H9 (cell line): ENCODE data around the gene FSIP1. TPM values are rescaled to one million over a fixed set of nuclear protein-coding genes. Genes with fewer than 3 reads are reported as not detected.

Source experiments
- DNase-seq: peaks from one replicate; pipeline ENCODE4 v3.0.0-alpha.2; 2017
- H2AFZ ChIP-seq: one replicate; pipeline ENCODE4 v1.6.1; 2013; ENCODE audit warnings: mild to moderate bottlenecking, low read length, control low read depth, moderate library complexity
- H2AK5ac ChIP-seq: 2 replicates; pipeline ENCODE4 v1.6.1; 2013; ENCODE audit warnings: low read length, control low read depth, mixed read lengths; ENCODE audit not compliant: insufficient read length
- H2BK120ac ChIP-seq: one replicate; pipeline ENCODE4 v1.6.1; 2013; ENCODE audit warnings: low read depth, mild to moderate bottlenecking, low read length, control low read depth, inconsistent platforms; ENCODE audit not compliant: poor library complexity, severe bottlenecking
- H2BK12ac ChIP-seq: 2 replicates; pipeline ENCODE4 v1.6.1; 2013; ENCODE audit warnings: low read length, control low read depth, mixed read lengths, low read depth; ENCODE audit not compliant: insufficient read length
- H2BK15ac ChIP-seq: 2 replicates; pipeline ENCODE4 v1.6.1; 2013; ENCODE audit warnings: low read depth, low read length, control low read depth
- H2BK20ac ChIP-seq: one replicate; pipeline ENCODE4 v1.6.1; 2013; ENCODE audit warnings: low read depth, mild to moderate bottlenecking, low read length, control low read depth, inconsistent platforms; ENCODE audit not compliant: poor library complexity, severe bottlenecking
- H2BK5ac ChIP-seq: 2 replicates; pipeline ENCODE4 v1.6.1; 2013; ENCODE audit warnings: low read length, control low read depth, mixed read lengths; ENCODE audit not compliant: insufficient read length
- H3K14ac ChIP-seq: 2 replicates; pipeline ENCODE4 v1.6.1; 2013; ENCODE audit warnings: low read length, control low read depth; ENCODE audit not compliant: insufficient read depth
- H3K18ac ChIP-seq: 2 replicates; pipeline ENCODE4 v1.6.1; 2013; ENCODE audit warnings: low read depth, mild to moderate bottlenecking, mixed read lengths, low read length, control low read depth; ENCODE audit not compliant: insufficient read length
- H3K23ac ChIP-seq: 2 replicates; pipeline ENCODE4 v1.6.1; 2013; ENCODE audit warnings: low read length, control low read depth, mixed read lengths, low read depth; ENCODE audit not compliant: insufficient read length
- H3K23me2 ChIP-seq: 2 replicates; pipeline ENCODE4 v1.6.1; 2013; ENCODE audit warnings: low read depth, mild to moderate bottlenecking, mixed read lengths, low read length, control low read depth; ENCODE audit not compliant: insufficient read length, poor library complexity, severe bottlenecking
- H3K27ac ChIP-seq: 2 replicates; pipeline ENCODE4 v1.5.1; 2013; ENCODE audit warnings: low read length, control low read depth, mixed read lengths, low read depth; ENCODE audit not compliant: insufficient read length
- H3K27me3 ChIP-seq: 2 replicates; pipeline ENCODE4 v1.6.1; 2013; ENCODE audit warnings: low read length, control low read depth, inconsistent platforms; ENCODE audit not compliant: insufficient read depth
- H3K4ac ChIP-seq: 2 replicates; pipeline ENCODE4 v1.6.1; 2013; ENCODE audit warnings: low read depth, mild to moderate bottlenecking, control low read depth, inconsistent platforms, low read length, moderate library complexity
- H3K4me1 ChIP-seq: 2 replicates; pipeline ENCODE4 v1.6.1; 2013; ENCODE audit warnings: low read length, control low read depth, inconsistent platforms; ENCODE audit not compliant: insufficient read depth
- H3K4me2 ChIP-seq: 2 replicates; pipeline ENCODE4 v1.6.1; 2013; ENCODE audit warnings: low read length, control low read depth, mixed read lengths; ENCODE audit not compliant: insufficient read length, insufficient read depth
- H3K56ac ChIP-seq: 2 replicates; pipeline ENCODE4 v1.6.1; 2013; ENCODE audit warnings: low read depth, mild to moderate bottlenecking, mixed read lengths, low read length, control low read depth; ENCODE audit not compliant: insufficient read length
- H3K79me1 ChIP-seq: 2 replicates; pipeline ENCODE4 v1.6.1; 2013; ENCODE audit warnings: low read depth, mild to moderate bottlenecking, moderate library complexity, low read length, control low read depth, inconsistent platforms; ENCODE audit not compliant: insufficient read depth, poor library complexity, severe bottlenecking
- H3K79me2 ChIP-seq: 2 replicates; pipeline ENCODE4 v1.6.1; 2013; ENCODE audit warnings: low read length, control low read depth, inconsistent platforms; ENCODE audit not compliant: insufficient read depth
- H3K9ac ChIP-seq: 2 replicates; pipeline ENCODE4 v1.6.1; 2013; ENCODE audit warnings: low read length, control low read depth, mixed read lengths; ENCODE audit not compliant: insufficient read length; ENCODE audit errors: extremely low read depth
- H3K9me3 ChIP-seq: one replicate; pipeline ENCODE4 v1.6.1; 2013; ENCODE audit warnings: low read depth, low read length, inconsistent platforms; ENCODE audit not compliant: control insufficient read depth
- H3T11ph ChIP-seq: one replicate; pipeline ENCODE4 v1.6.1; 2013; ENCODE audit warnings: mild to moderate bottlenecking, low read length, control low read depth, inconsistent platforms
- H4K20me1 ChIP-seq: one replicate; pipeline ENCODE4 v1.6.1; 2013; ENCODE audit not compliant: control insufficient read depth, insufficient read length, insufficient read depth
- H4K5ac ChIP-seq: 2 replicates; pipeline ENCODE4 v1.6.1; 2013; ENCODE audit warnings: low read depth, mild to moderate bottlenecking, mixed read lengths, low read length, control low read depth; ENCODE audit not compliant: insufficient read length
- H4K8ac ChIP-seq: replicated peaks from 2 replicates; pipeline ENCODE4 v1.6.1; 2013; ENCODE audit warnings: low read length, control low read depth, mixed read lengths, low read depth; ENCODE audit not compliant: insufficient read length
- H4K91ac ChIP-seq: 2 replicates; pipeline ENCODE4 v1.6.1; 2013; ENCODE audit warnings: low read depth, mild to moderate bottlenecking, moderate library complexity, mixed read lengths, low read length, control low read depth; ENCODE audit not compliant: insufficient read length
- H3K27ac Mint-ChIP-seq, 3 experiments: 2 replicates in 2 of 3; 3 replicates in 1 of 3; pipeline ENCODE4 v1.8.0; 2020 to 2021; ENCODE audit warnings: mixed read lengths in 3 of 3, mild to moderate bottlenecking in 1 of 3, moderate library complexity in 1 of 3
- H3K27me3 Mint-ChIP-seq: 2 replicates; pipeline ENCODE4 v1.8.0; 2021; ENCODE audit warnings: low read depth, mild to moderate bottlenecking, moderate library complexity, mixed read lengths
- H3K36me3 Mint-ChIP-seq, 3 experiments: 2 replicates in 2 of 3; 3 replicates in 1 of 3; pipeline ENCODE4 v1.8.0; 2020 to 2021; ENCODE audit warnings: low read depth in 3 of 3, mixed read lengths in 3 of 3; ENCODE audit not compliant: insufficient read depth in 1 of 3
- H3K4me1 Mint-ChIP-seq, 2 experiments: 2 replicates each; pipeline ENCODE4 v1.8.0; 2020; ENCODE audit warnings: mixed read lengths in 2 of 2
- H3K4me3 Mint-ChIP-seq, 2 experiments: 2 replicates in 1 of 2; 3 replicates in 1 of 2; pipeline ENCODE4 v1.8.0; 2020 to 2021; ENCODE audit warnings: mild to moderate bottlenecking in 2 of 2, mixed read lengths in 2 of 2, moderate library complexity in 1 of 2
- H3K9me3 Mint-ChIP-seq, 2 experiments: 2 replicates in 1 of 2; 3 replicates in 1 of 2; pipeline ENCODE4 v1.8.0; 2020; ENCODE audit warnings: mild to moderate bottlenecking in 2 of 2, mixed read lengths in 2 of 2, moderate library complexity in 1 of 2
- CTCF ChIP-seq: fragments of 200-600 bp; sonication (generic); conservative IDR thresholded peaks from 3 replicates; pipeline ENCODE4 v1.8.0; 2021; ENCODE audit warnings: antibody characterized with exemption, mild to moderate bottlenecking
- WGBS: extraction: QIAGEN DNeasy Blood & Tissue Kit; methylation state at CpG from one replicate; pipeline ENCODE4 v1.1.7; 2013; ENCODE audit warnings: missing lambda C conversion rate, low lambda C conversion rate, mixed read lengths; ENCODE audit not compliant: insufficient read length; ENCODE audit errors: extremely low coverage; 5-methylcytosine and 5-hydroxymethylcytosine counted together
- total RNA-seq: library from RNA; stranded (reverse); gene quantifications from 2 replicates; pipeline ENCODE4 v1.2.1, GENCODE V29; 2021

FSIP1 gene
- total RNA-seq, 1 experiment from 2014 or later, result 0.96 TPM

GRCh38 chr15:39695793-39696192 lies 86.8 kb downstream of the FSIP1 start:
- H3K27me3 ChIP-seq, result no peaks in the 10 kb centered on the region
- no peak overlapping the region for H4K8ac ChIP-seq
- H2BK12ac ChIP-seq, result no peak overlapping the region
- no peaks in the 10 kb centered on the region for H4K20me1 ChIP-seq
- H2AK5ac ChIP-seq, result no peak overlapping the region
- no peaks in the 10 kb centered on the region for H3K79me1 ChIP-seq
- no peaks in the 10 kb centered on the region for H3K9me3 ChIP-seq
- H3K27ac Mint-ChIP-seq, result no peak overlapping the region
- no peak overlapping the region for H2BK120ac ChIP-seq
- DNase-seq, result no peak
- H3K36me3 Mint-ChIP-seq, result no peaks in the 10 kb centered on the region
- no peaks in the 10 kb centered on the region for H3K27me3 Mint-ChIP-seq
- TF ChIP-seq CTCF, result no peak
- H4K5ac ChIP-seq, result no peak overlapping the region
- H2BK20ac ChIP-seq, result no peak overlapping the region
- no peak overlapping the region for H2AFZ ChIP-seq
- H3K14ac ChIP-seq, result no peak overlapping the region
- H3K4me3 Mint-ChIP-seq, result no peak overlapping the region
- no peak overlapping the region for H3K9ac ChIP-seq
- no peak overlapping the region for H3K18ac ChIP-seq
- H3K4me2 ChIP-seq, result no peak overlapping the region
- no peak overlapping the region for H4K91ac ChIP-seq
- H3K4ac ChIP-seq, result no peak overlapping the region
- no peak overlapping the region for H3K23ac ChIP-seq
- no peak overlapping the region for H3K56ac ChIP-seq
- no peaks in the 10 kb centered on the region for H3K79me2 ChIP-seq
- no peaks in the 10 kb centered on the region for H3K4me1 ChIP-seq
- H2BK5ac ChIP-seq, result no peak overlapping the region
- H3K23me2 ChIP-seq, result no peaks in the 10 kb centered on the region
- WGBS, result no CpG with 5 or more reads among the region's 2 CpGs
- peaks cover 36 to 65% of the 10 kb centered on the region in 2 experiments for H3K4me1 Mint-ChIP-seq
- no peak overlapping the region for H3K27ac ChIP-seq
- no peak overlapping the region for H3T11ph ChIP-seq
- H2BK15ac ChIP-seq, result no peak overlapping the region
- H3K9me3 Mint-ChIP-seq, result no peaks in the 10 kb centered on the region; a peak in 1 of 5 replicates
